Measurements from ENCODE around the gene CNOT6L. TPM values are rescaled to one million over a fixed set of nuclear protein-coding genes. Genes with fewer than 3 reads are reported as not detected.

Gene CNOT6L
- total RNA-seq, 1 experiment from 2014 or later = 29.4 TPM

DNA sequence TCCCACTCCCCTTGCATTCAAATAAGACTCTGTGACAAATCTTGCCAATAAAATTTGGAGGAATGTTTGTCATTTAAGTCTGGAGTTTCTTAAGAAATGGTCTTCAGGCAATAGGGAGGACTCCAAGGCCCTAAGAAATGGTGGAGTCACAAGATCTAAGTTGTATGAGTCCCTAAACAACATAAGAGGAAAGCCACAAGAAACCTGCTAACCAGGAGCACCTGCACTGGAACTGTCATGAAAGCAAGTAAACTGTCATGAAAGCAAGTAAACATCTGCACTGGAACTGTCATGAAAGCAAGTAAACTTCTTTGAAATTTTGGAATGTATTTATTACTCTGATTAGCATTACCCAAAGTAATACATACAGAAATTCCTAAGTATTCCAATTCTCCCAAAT is 3.5 kb downstream of the CNOT6L start (continued):
- TF ChIP-seq, protein P1, sequence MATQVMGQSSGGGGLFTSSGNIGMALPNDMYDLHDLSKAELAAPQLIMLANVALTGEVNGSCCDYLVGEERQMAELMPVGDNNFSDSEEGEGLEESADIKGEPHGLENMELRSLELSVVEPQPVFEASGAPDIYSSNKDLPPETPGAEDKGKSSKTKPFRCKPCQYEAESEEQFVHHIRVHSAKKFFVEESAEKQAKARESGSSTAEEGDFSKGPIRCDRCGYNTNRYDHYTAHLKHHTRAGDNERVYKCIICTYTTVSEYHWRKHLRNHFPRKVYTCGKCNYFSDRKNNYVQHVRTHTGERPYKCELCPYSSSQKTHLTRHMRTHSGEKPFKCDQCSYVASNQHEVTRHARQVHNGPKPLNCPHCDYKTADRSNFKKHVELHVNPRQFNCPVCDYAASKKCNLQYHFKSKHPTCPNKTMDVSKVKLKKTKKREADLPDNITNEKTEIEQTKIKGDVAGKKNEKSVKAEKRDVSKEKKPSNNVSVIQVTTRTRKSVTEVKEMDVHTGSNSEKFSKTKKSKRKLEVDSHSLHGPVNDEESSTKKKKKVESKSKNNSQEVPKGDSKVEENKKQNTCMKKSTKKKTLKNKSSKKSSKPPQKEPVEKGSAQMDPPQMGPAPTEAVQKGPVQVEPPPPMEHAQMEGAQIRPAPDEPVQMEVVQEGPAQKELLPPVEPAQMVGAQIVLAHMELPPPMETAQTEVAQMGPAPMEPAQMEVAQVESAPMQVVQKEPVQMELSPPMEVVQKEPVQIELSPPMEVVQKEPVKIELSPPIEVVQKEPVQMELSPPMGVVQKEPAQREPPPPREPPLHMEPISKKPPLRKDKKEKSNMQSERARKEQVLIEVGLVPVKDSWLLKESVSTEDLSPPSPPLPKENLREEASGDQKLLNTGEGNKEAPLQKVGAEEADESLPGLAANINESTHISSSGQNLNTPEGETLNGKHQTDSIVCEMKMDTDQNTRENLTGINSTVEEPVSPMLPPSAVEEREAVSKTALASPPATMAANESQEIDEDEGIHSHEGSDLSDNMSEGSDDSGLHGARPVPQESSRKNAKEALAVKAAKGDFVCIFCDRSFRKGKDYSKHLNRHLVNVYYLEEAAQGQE (IDR thresholded peaks at IDR 0.05; ENCODE audit: low read depth) = no peak
- TF ChIP-seq SRF (IDR thresholded peaks at IDR 0.05; ENCODE audit: low read depth) = no peak
- TF ChIP-seq, protein P2, sequence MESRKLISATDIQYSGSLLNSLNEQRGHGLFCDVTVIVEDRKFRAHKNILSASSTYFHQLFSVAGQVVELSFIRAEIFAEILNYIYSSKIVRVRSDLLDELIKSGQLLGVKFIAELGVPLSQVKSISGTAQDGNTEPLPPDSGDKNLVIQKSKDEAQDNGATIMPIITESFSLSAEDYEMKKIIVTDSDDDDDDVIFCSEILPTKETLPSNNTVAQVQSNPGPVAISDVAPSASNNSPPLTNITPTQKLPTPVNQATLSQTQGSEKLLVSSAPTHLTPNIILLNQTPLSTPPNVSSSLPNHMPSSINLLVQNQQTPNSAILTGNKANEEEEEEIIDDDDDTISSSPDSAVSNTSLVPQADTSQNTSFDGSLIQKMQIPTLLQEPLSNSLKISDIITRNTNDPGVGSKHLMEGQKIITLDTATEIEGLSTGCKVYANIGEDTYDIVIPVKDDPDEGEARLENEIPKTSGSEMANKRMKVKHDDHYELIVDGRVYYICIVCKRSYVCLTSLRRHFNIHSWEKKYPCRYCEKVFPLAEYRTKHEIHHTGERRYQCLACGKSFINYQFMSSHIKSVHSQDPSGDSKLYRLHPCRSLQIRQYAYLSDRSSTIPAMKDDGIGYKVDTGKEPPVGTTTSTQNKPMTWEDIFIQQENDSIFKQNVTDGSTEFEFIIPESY (IDR thresholded peaks at IDR 0.05; ENCODE audit: extremely low read depth, insufficient replicate concordance, low read length) = no peak
- TF ChIP-seq EZH2 (IDR thresholded peaks at IDR 0.05) = no peak
- TF ChIP-seq FOSL1 (IDR thresholded peaks at IDR 0.05; ENCODE audit: low read depth) = no peak
- TF ChIP-seq JUND (IDR thresholded peaks at IDR 0.05) = no peak
- TF ChIP-seq, protein P3, sequence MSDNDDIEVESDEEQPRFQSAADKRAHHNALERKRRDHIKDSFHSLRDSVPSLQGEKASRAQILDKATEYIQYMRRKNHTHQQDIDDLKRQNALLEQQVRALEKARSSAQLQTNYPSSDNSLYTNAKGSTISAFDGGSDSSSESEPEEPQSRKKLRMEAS (IDR thresholded peaks at IDR 0.05) = no peak
- TF ChIP-seq RAD21 (IDR thresholded peaks at IDR 0.05; ENCODE audit: low read depth) = no peak

DNA sequence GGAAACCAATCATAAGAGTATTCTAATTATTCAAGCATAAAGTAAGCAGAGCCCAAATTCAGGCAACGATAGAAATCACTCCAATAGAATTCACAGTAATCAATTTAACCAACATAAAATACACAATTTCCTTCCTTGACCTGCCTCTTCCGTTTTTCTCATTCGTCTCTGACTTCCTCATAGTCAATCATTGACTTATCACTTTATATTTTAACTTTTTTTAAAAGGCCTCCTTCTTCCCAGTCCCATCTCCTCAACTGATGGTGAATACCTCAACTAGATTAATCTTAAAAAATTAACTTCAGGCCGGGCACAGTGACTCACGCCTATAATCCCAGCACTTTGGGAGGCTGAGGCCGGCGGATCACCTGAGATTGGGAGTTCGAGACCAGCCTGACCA is 13.3 kb downstream of the CNOT6L start:
- DNase-seq (ENCODE audit: low read depth, low spot score) (no peak), ATAC-seq (no peak)
- H2AFZ ChIP-seq (ENCODE audit: low read depth, low read length, poor library complexity, severe bottlenecking) = no peak overlapping the region
- no peak overlapping the region for H3K9ac ChIP-seq (ENCODE audit: low read length)
- H3K27me3 ChIP-seq (ENCODE audit: insufficient read depth, low read length) = no peaks in the 10 kb centered on the region
- H3K4me1 ChIP-seq (ENCODE audit: control insufficient read depth in 1 of 2, insufficient read depth in 2 of 2, low read length in 2 of 2) = no peaks in the 10 kb centered on the region
- no peaks in the 10 kb centered on the region for H3K36me3 ChIP-seq (ENCODE audit: control insufficient read depth in 1 of 2, insufficient read depth in 2 of 2, low read length in 2 of 2)
- intact Hi-C loops (cut with micrococcal nuclease) = no loop called here
- H3K79me2 ChIP-seq (ENCODE audit: insufficient read depth, low read length) = peaks cover 45% of the 10 kb centered on the region
- POLR2A ChIA-PET = interaction anchor here (0.6 kb wide), 1 partner anchor 254 kb away, joined by 3 read pairs; no protein-coding TSS in a partner anchor
- no peaks in the 10 kb centered on the region for H3K9me3 ChIP-seq (ENCODE audit: control insufficient read depth in 1 of 2, insufficient read depth in 1 of 2, low read depth in 1 of 2, low read length in 2 of 2)
- no TSS peak for BruUV-seq (replicated peaks)
- H3K4me3 ChIP-seq (replicated peaks in 1 of 2; ENCODE audit: low read depth in 1 of 2, low read length in 2 of 2) = no peak overlapping the region
- no peaks in the 10 kb centered on the region for H4K20me1 ChIP-seq (ENCODE audit: insufficient read depth)
- no peaks in the 10 kb centered on the region for H3K9me2 ChIP-seq (ENCODE audit: insufficient read depth)
- CTCF ChIA-PET = no interaction called here
- no peak overlapping the region for H3K4me2 ChIP-seq (ENCODE audit: low read length)
- H3K27ac ChIP-seq (ENCODE audit: low read depth, low read length) = no peak overlapping the region
- RAD21 ChIA-PET (ENCODE audit: low non-redundant PET in 1 of 2, low total read pairs in 2 of 2, uncharacterized antibody in 2 of 2, unreplicated experiment in 2 of 2) = no interaction called here
- TF ChIP-seq, protein P2 (IDR thresholded peaks at IDR 0.05; ENCODE audit: extremely low read depth, insufficient replicate concordance, low read length) = no peak
- TF ChIP-seq JUND (IDR thresholded peaks at IDR 0.05) (no peak), FOSL1 (IDR thresholded peaks at IDR 0.05; ENCODE audit: low read depth) (no peak), ZFX (IDR thresholded peaks at IDR 0.05) (no peak), CBX3 (IDR thresholded peaks at IDR 0.05; ENCODE audit: low read depth) (no peak), ZNF274 (IDR thresholded peaks at IDR 0.05; ENCODE audit: low read depth, low read length) (no peak), POLR2AphosphoS5 (IDR thresholded peaks at IDR 0.05; ENCODE audit: low read depth, low read length) (no peak), EZH2phosphoT487 (IDR thresholded peaks at IDR 0.05; ENCODE audit: borderline replicate concordance) (no peak), RAD21 (IDR thresholded peaks at IDR 0.05; ENCODE audit: low read depth) (no peak), YY1 (IDR thresholded peaks at IDR 0.05; ENCODE audit: extremely low read depth, insufficient replicate concordance, low read depth, low read length) (no peak)
- TF ChIP-seq, protein P4, sequence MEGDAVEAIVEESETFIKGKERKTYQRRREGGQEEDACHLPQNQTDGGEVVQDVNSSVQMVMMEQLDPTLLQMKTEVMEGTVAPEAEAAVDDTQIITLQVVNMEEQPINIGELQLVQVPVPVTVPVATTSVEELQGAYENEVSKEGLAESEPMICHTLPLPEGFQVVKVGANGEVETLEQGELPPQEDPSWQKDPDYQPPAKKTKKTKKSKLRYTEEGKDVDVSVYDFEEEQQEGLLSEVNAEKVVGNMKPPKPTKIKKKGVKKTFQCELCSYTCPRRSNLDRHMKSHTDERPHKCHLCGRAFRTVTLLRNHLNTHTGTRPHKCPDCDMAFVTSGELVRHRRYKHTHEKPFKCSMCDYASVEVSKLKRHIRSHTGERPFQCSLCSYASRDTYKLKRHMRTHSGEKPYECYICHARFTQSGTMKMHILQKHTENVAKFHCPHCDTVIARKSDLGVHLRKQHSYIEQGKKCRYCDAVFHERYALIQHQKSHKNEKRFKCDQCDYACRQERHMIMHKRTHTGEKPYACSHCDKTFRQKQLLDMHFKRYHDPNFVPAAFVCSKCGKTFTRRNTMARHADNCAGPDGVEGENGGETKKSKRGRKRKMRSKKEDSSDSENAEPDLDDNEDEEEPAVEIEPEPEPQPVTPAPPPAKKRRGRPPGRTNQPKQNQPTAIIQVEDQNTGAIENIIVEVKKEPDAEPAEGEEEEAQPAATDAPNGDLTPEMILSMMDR (IDR thresholded peaks at IDR 0.05 in 2 of 3, conservative IDR thresholded peaks at IDR 0.05 in 1 of 3; ENCODE audit: borderline replicate concordance in 1 of 3, insufficient read depth in 1 of 3, low read depth in 2 of 3, low read length in 2 of 3) = no peak

All from HCT116 (cell line).